PC-9 (cell line): Measurements from ENCODE around the gene MAML3.

Source experiments
- EZH2 ChIP-seq: fragments of 200-600 bp; sonication (generic); IDR thresholded peaks from 2 replicates; pipeline ENCODE4 v1.8.0; 2017; ENCODE audit warnings: antibody characterized with exemption, low read depth
- TF ChIP-seq, protein P1 (sequence below): fragments of 200-600 bp; sonication (generic); conservative IDR thresholded peaks from 2 replicates; pipeline ENCODE4 v1.6.1; 2017; ENCODE audit warnings: mixed run types, antibody characterized with exemption, mild to moderate bottlenecking, moderate library complexity

GRCh38 chr4:139963708-139964107 lies 190.3 kb downstream of the MAML3 start:
- TF ChIP-seq, protein P1, sequence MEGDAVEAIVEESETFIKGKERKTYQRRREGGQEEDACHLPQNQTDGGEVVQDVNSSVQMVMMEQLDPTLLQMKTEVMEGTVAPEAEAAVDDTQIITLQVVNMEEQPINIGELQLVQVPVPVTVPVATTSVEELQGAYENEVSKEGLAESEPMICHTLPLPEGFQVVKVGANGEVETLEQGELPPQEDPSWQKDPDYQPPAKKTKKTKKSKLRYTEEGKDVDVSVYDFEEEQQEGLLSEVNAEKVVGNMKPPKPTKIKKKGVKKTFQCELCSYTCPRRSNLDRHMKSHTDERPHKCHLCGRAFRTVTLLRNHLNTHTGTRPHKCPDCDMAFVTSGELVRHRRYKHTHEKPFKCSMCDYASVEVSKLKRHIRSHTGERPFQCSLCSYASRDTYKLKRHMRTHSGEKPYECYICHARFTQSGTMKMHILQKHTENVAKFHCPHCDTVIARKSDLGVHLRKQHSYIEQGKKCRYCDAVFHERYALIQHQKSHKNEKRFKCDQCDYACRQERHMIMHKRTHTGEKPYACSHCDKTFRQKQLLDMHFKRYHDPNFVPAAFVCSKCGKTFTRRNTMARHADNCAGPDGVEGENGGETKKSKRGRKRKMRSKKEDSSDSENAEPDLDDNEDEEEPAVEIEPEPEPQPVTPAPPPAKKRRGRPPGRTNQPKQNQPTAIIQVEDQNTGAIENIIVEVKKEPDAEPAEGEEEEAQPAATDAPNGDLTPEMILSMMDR: no peak
- no peak for TF ChIP-seq EZH2
